Loucy (cell line): ENCODE results near the gene PPM1F.

Source experiments
- H2AFZ ChIP-seq: fragments of 200-600 bp; sonication (generic); 2 replicates; pipeline ENCODE4 v1.6.0; 2016; ENCODE audit warnings: antibody characterized with exemption, mild to moderate bottlenecking, low read length, moderate library complexity
- H3F3A ChIP-seq: fragments of 200-600 bp; 2 replicates; pipeline ENCODE4 v1.6.0; 2016; ENCODE audit warnings: antibody characterized with exemption, low read depth, mild to moderate bottlenecking
- H3K27me3 ChIP-seq: fragments of 200-600 bp; sonication (generic); 2 replicates; pipeline ENCODE4 v1.6.1; 2014; ENCODE audit warnings: low read length, mild to moderate bottlenecking; ENCODE audit not compliant: insufficient read depth, poor library complexity, severe bottlenecking
- H3K36me3 ChIP-seq: fragments of 200-600 bp; sonication (generic); 2 replicates; pipeline ENCODE4 v1.6.1; 2016; ENCODE audit warnings: low read length; ENCODE audit not compliant: insufficient read depth
- H3K4me1 ChIP-seq: fragments of 200-600 bp; sonication (generic); 2 replicates; pipeline ENCODE4 v1.5.1; 2014; ENCODE audit warnings: low read length, mild to moderate bottlenecking; ENCODE audit not compliant: insufficient read depth, poor library complexity, severe bottlenecking
- H3K4me2 ChIP-seq: fragments of 200-600 bp; sonication (generic); 2 replicates; pipeline ENCODE4 v1.6.0; 2014; ENCODE audit warnings: antibody characterized with exemption, low read length, low read depth, mild to moderate bottlenecking; ENCODE audit not compliant: poor library complexity, severe bottlenecking
- H3K4me3 ChIP-seq: fragments of 200-600 bp; sonication (generic); 2 replicates; pipeline ENCODE4 v1.5.1; 2014; ENCODE audit warnings: low read length, mild to moderate bottlenecking, mixed read lengths; ENCODE audit not compliant: poor library complexity, severe bottlenecking
- H3K79me2 ChIP-seq: fragments of 200-600 bp; sonication (generic); 2 replicates; pipeline ENCODE4 v1.6.1; 2014; ENCODE audit warnings: low read length; ENCODE audit not compliant: insufficient read depth
- H3K9ac ChIP-seq: fragments of 200-600 bp; sonication (generic); 2 replicates; pipeline ENCODE4 v1.6.0; 2014; ENCODE audit warnings: mild to moderate bottlenecking, low read depth, low read length, moderate library complexity; ENCODE audit not compliant: poor library complexity, severe bottlenecking
- H3K9me2 ChIP-seq: fragments of 200-600 bp; sonication (generic); replicated peaks from 2 replicates; pipeline ENCODE4 v1.6.1; 2016; ENCODE audit warnings: low read depth, low read length, mixed read lengths
- H3K9me3 ChIP-seq: fragments of 200-600 bp; sonication (generic); 2 replicates; pipeline ENCODE4 v1.6.1; 2014; ENCODE audit warnings: mild to moderate bottlenecking, antibody characterized with exemption, low read length, low read depth; ENCODE audit not compliant: insufficient read depth
- H4K20me1 ChIP-seq: fragments of 200-600 bp; sonication (generic); 2 replicates; pipeline ENCODE4 v1.6.0; 2014; ENCODE audit warnings: antibody characterized with exemption, low read length, mild to moderate bottlenecking; ENCODE audit not compliant: insufficient read depth, poor library complexity, severe bottlenecking
- EZH2phosphoT487 ChIP-seq: fragments of 200-600 bp; IDR thresholded peaks from 2 replicates; pipeline ENCODE4 v1.6.1; 2018; ENCODE audit warnings: antibody characterized with exemption, mild to moderate bottlenecking, moderate library complexity, borderline replicate concordance
- TF ChIP-seq, protein P1 (sequence below): fragments of 200-600 bp; sonication (generic); conservative IDR thresholded peaks from 2 replicates; pipeline ENCODE4 v1.5.1; 2014; ENCODE audit warnings: mild to moderate bottlenecking, antibody characterized with exemption, low read length

Gene PPM1F

DNA sequence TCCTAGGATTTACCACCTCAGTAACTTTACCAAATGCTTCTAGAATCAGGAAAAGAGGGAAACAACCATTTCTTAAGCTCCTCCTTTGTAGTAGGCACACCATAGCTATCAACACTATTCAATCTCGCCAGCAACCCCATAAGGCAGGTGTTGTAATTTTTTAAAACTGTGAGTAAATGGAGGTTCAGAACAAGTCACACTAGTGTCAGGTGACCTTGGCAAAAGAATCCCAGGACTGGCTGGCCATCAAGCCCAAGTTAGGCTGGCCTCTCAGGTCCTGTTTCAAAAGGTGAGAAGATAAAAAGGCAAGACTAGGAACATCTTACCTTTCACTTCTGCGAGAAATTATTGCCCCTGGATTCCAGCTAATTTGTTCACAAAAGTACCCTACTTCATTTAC, 29.2 kb upstream of the PPM1F start:
- H3F3A ChIP-seq, result no peaks in the 10 kb centered on the region
- peaks cover 16% of the 10 kb centered on the region for H4K20me1 ChIP-seq
- peak overlapping the region; percentile 99 for H3K4me3 ChIP-seq
- TF ChIP-seq, protein P1, sequence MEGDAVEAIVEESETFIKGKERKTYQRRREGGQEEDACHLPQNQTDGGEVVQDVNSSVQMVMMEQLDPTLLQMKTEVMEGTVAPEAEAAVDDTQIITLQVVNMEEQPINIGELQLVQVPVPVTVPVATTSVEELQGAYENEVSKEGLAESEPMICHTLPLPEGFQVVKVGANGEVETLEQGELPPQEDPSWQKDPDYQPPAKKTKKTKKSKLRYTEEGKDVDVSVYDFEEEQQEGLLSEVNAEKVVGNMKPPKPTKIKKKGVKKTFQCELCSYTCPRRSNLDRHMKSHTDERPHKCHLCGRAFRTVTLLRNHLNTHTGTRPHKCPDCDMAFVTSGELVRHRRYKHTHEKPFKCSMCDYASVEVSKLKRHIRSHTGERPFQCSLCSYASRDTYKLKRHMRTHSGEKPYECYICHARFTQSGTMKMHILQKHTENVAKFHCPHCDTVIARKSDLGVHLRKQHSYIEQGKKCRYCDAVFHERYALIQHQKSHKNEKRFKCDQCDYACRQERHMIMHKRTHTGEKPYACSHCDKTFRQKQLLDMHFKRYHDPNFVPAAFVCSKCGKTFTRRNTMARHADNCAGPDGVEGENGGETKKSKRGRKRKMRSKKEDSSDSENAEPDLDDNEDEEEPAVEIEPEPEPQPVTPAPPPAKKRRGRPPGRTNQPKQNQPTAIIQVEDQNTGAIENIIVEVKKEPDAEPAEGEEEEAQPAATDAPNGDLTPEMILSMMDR, result no peak
- no peak for TF ChIP-seq EZH2phosphoT487
- peaks cover 26% of the 10 kb centered on the region for H3K79me2 ChIP-seq
- no peaks in the 10 kb centered on the region for H3K9me3 ChIP-seq
- H3K4me1 ChIP-seq, result peaks cover 22% of the 10 kb centered on the region
- H3K36me3 ChIP-seq, result no peaks in the 10 kb centered on the region
- H3K27me3 ChIP-seq, result peaks cover 5% of the 10 kb centered on the region
- H3K4me2 ChIP-seq, result peak overlapping the region; percentile 86
- peak overlapping the region; percentile 99 for H3K9ac ChIP-seq
- H2AFZ ChIP-seq, result no peak overlapping the region
- H3K9me2 ChIP-seq, result no peaks in the 10 kb centered on the region

DNA sequence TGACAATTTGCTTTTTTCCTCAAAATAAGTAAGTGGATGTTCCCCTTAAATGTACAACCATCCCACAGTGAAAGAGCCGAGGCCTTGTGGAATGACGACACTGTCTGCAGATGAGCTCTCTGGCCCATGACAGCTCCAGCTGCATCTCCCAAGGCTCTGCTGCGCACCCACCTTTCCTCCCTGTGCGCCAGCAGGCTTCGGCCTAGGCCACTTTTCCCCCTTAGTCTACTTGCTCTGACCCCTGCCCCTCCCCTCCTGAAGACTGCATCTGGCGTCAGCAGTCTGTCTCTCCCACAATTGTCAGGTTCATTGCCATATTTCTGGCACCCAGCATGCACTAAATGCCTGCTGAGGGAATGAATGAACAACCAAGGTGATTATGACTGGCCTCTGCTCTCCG, 27.9 kb upstream of the PPM1F start:
- Histone ChIP-seq H3K27me3 (peaks cover 5% of the 10 kb centered on the region), H4K20me1 (peaks cover 16% of the 10 kb centered on the region), H2AFZ (no peak overlapping the region), H3K36me3 (no peaks in the 10 kb centered on the region), H3K9me2 (no peaks in the 10 kb centered on the region), H3K4me3 (peak overlapping the region; percentile 99), H3F3A (no peaks in the 10 kb centered on the region), H3K4me2 (peak overlapping the region; percentile 86), H3K4me1 (peaks cover 22% of the 10 kb centered on the region), H3K79me2 (peaks cover 26% of the 10 kb centered on the region), H3K9ac (peak overlapping the region; percentile 99), H3K9me3 (no peaks in the 10 kb centered on the region)
- TF ChIP-seq EZH2phosphoT487, result no peak
- TF ChIP-seq, protein P1, result no peak

DNA sequence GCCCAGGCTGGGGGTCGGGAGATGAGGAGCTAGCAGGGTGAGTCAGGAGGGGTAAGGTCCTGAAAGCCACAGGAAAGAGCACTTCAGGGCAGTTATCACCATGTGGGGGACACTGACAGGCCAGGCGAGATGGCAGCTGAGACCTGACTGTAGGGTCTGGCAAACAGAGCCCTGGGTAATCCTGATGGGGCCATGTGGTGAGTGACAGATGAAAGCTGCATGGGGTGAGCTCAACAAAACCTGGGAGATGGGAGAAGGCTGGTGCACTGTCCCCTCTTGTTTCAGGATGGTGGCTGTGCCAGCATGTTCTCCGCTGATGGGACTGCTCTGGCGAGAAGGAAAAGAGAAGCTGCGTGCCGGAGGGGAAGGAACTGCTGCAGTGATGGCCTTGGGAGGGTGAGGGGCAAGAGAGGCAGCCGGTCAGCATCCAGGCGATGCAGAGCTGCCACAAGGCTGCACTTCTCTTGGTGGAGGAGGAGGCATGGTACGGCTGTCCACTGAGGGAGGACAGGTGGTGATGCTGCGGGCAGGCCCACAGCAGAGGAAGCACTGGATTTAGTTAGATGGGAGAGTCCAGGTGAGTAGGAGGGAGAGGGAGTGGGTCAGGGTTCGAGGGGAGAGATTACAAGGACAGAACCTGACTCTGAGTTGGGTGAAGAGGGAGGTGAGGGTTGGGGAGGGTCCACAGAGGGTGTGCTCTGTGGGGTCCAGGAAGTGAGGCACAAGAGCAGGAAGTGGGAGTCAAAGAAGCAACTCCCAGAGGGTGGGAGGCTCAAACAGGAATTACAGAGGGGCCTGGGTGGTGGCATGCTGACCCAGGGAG, 26.1 kb upstream of the PPM1F start:
- Histone ChIP-seq H3K9ac (no peak overlapping the region), H3K36me3 (no peaks in the 10 kb centered on the region; the same call in 1 of the 2 replicates)

More for the DNA sequence above, 26.1 kb upstream of the PPM1F start:
- Histone ChIP-seq H3K27me3 (peaks cover 5% of the 10 kb centered on the region), H2AFZ (no peak overlapping the region), H3K9me2 (no peaks in the 10 kb centered on the region), H3K4me2 (no peak overlapping the region), H3F3A (no peaks in the 10 kb centered on the region), H3K4me1 (peaks cover 22% of the 10 kb centered on the region), H3K9me3 (no peaks in the 10 kb centered on the region), H3K4me3 (no peak overlapping the region), H3K79me2 (peaks cover 26% of the 10 kb centered on the region), H4K20me1 (peaks cover 16% of the 10 kb centered on the region)
- TF ChIP-seq, protein P1, result no peak
- TF ChIP-seq EZH2phosphoT487, result no peak
